Transverse colon (tissue), 4 donors: ENCODE measurements around the gene GNA15.

Experiments used
- CTCF ChIP-seq, 5 experiments: fragments of 200-600 bp in 3 of 5; fragments of 450-650 bp in 2 of 5; sonication (generic) in 3 of 5; IDR thresholded peaks; 1 replicate in 2 of 5; 2 replicates in 3 of 5; pipeline ENCODE4 v1.5.1; 2016 to 2017; ENCODE audit warnings: antibody characterized with exemption in 5 of 5, inconsistent platforms in 3 of 5, mild to moderate bottlenecking in 2 of 5, moderate library complexity in 1 of 5
- POLR2AphosphoS5 ChIP-seq, 3 donors: sonication (generic); formaldehyde crosslinking; IDR thresholded peaks; one replicate each; pipeline ENCODE4 v1.6.1; 2016; ENCODE audit warnings: antibody characterized with exemption in 3 of 3

GRCh38 chr19:3118232-3119070 is 17.4 kb upstream of the GNA15 start:
- TF ChIP-seq CTCF (IDR thresholded peaks at IDR 0.05): no peak
- TF ChIP-seq POLR2AphosphoS5 (IDR thresholded peaks at IDR 0.05): no peak
